CD4-positive, alpha-beta T cell treated with Interleukin-6 at 100 ng/mL for 8 hours (primary cell): Measurements from ENCODE around the gene GP1BA.

Source experiments
- DNase-seq: peaks from one replicate; pipeline ENCODE4 v3.0.0-alpha.2; 2020; ENCODE audit warnings: mixed read lengths, low spot score

GP1BA gene

GRCh38 chr17:4974115-4974670, 42.1 kb downstream of the GP1BA start:
- DNase-seq, result no peak

- no peak for DNase-seq
Measured at GRCh38 chr17:4978726-4979125, 46.6 kb downstream of the GP1BA start.

- peak; percentile 66 for DNase-seq
Measured at GRCh38 chr17:4980644-4981216, 48.7 kb downstream of the GP1BA start.

GRCh38 chr17:4982305-4982704, 50.2 kb downstream of the GP1BA start:
- no peak for DNase-seq
